ENCODE measurements around the gene SMIM33. TPM values are rescaled to one million over a fixed set of nuclear protein-coding genes. Genes with fewer than 3 reads are reported as not detected.

The SMIM33 gene
- total and polyA plus RNA-seq, 2 donors (not counting 1 experiment from before 2014, with no cell fraction given) = not detected

DNA sequence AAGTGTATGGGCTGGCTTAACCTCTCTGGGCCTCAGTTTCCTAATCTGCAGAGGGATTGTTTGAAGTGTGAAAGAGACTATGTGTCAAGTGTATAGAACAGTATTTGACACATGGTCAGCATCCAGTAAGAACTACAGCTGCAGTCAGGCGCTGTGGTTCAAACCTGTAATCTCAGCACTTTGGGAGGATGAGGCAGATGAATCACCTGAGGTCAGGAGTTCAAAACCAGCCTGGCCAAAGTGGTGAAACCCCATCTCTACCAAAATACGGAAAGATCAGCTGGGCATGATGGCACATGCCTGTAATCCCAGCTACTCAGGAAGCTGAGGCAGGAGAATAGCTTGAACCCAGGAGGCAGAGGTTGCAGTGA, 43.7 kb downstream of the SMIM33 start:
- Histone ChIP-seq H2AFZ (ENCODE audit: insufficient read depth, low read depth, low read length, poor library complexity, severe bottlenecking) (no peak overlapping the region), H3K9me3 (ENCODE audit: control extremely low read depth in 1 of 3, control insufficient read depth in 2 of 3, insufficient read depth in 1 of 3, low read length in 2 of 3) (peaks cover 0 to 3% (median 0%) of the 10 kb centered on the region in 3 donors), H3K9ac (ENCODE audit: low read length) (no peak overlapping the region), H3K36me3 (replicated peaks in 1 of 2; ENCODE audit: control extremely low read depth in 1 of 2, control insufficient read depth in 1 of 2, extremely low read depth in 1 of 2, insufficient read depth in 2 of 2, low read length in 1 of 2) (no peaks in the 10 kb centered on the region), H3K4me2 (replicated peaks; ENCODE audit: low read depth, low read length, poor library complexity, severe bottlenecking) (no peak overlapping the region), H3K27me3 (replicated peaks in 1 of 4; ENCODE audit: control extremely low read depth in 1 of 4, control insufficient read depth in 3 of 4, insufficient read depth in 4 of 4, low read length in 3 of 4) (no peaks in the 10 kb centered on the region), H3K4me1 (ENCODE audit: control insufficient read depth in 2 of 2, insufficient read depth in 2 of 2, low read length in 2 of 2) (peaks cover 6 to 25% of the 10 kb centered on the region in 2 donors), H4K20me1 (ENCODE audit: control insufficient read depth, insufficient read depth, low read length, poor library complexity, severe bottlenecking) (no peaks in the 10 kb centered on the region), H3K27ac (ENCODE audit: low read length in 2 of 2) (no peak overlapping the region), H3K79me2 (ENCODE audit: control insufficient read depth, insufficient read depth, low read length) (no peaks in the 10 kb centered on the region), H3K4me3 (ENCODE audit: control extremely low read depth in 1 of 5, extremely low read depth in 1 of 5, insufficient read depth in 1 of 5, low read depth in 2 of 5, low read length in 4 of 5) (no peak overlapping the region)
- 100% methylated on average over 2 of the region's 2 CpGs for WGBS (ENCODE audit: insufficient coverage)
- H3K27ac Mint-ChIP-seq = no peak overlapping the region
- no peak for DNase-seq
- no peaks in the 10 kb centered on the region for H3K27me3 Mint-ChIP-seq
- ATAC-seq (ENCODE audit: low read depth) = no peak
- intact Hi-C loops (cut with micrococcal nuclease) = loop anchor here (10.0 kb wide), 1 partner anchor 170 kb away; the partner anchor contains the start of gene PAIP2
- no peak for TF ChIP-seq EZH2 (IDR thresholded peaks at IDR 0.05; ENCODE audit: borderline replicate concordance, insufficient read depth, low read depth, low read length, poor library complexity, severe bottlenecking)
- TF ChIP-seq, protein P1, sequence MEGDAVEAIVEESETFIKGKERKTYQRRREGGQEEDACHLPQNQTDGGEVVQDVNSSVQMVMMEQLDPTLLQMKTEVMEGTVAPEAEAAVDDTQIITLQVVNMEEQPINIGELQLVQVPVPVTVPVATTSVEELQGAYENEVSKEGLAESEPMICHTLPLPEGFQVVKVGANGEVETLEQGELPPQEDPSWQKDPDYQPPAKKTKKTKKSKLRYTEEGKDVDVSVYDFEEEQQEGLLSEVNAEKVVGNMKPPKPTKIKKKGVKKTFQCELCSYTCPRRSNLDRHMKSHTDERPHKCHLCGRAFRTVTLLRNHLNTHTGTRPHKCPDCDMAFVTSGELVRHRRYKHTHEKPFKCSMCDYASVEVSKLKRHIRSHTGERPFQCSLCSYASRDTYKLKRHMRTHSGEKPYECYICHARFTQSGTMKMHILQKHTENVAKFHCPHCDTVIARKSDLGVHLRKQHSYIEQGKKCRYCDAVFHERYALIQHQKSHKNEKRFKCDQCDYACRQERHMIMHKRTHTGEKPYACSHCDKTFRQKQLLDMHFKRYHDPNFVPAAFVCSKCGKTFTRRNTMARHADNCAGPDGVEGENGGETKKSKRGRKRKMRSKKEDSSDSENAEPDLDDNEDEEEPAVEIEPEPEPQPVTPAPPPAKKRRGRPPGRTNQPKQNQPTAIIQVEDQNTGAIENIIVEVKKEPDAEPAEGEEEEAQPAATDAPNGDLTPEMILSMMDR (IDR thresholded peaks at IDR 0.05) = no peak
- H3K4me3 Mint-ChIP-seq = no peak overlapping the region
- H3K9me3 Mint-ChIP-seq (ENCODE audit: insufficient read depth) = peaks cover 2% of the 10 kb centered on the region
- H3K4me1 Mint-ChIP-seq = peaks cover 35% of the 10 kb centered on the region
- POLR2A ChIA-PET = interaction anchor here (0.7 kb wide), 1 partner anchor 93 kb away, joined by 7 read pairs; no protein-coding TSS in a partner anchor
- CTCF ChIA-PET = interaction anchor here (0.7 to 11.0 kb wide), 13 partner anchors 9 to 263 kb away, joined by 3 to 168 read pairs (median 5); partner anchors contain the start of gene PROB1

Data from B cell (primary cell).